ENCODE data around the gene ERO1B. TPM values are rescaled to one million over a fixed set of nuclear protein-coding genes. Genes with fewer than 3 reads are reported as not detected.

The ERO1B gene
- total and polyA plus RNA-seq, 2 of the 13 experiments (the other 11 are each of a cell fraction or from before 2014, with no cell fraction given): 1.6 to 2.1 TPM

- TF ChIP-seq ZNF318 (CRISPR knock-in tag; IDR thresholded peaks at IDR 0.05) (no peak), ZSCAN9 (CRISPR knock-in tag; IDR thresholded peaks at IDR 0.05; ENCODE audit: borderline replicate concordance) (no peak), ZMYM4 (CRISPR knock-in tag; IDR thresholded peaks at IDR 0.05) (no peak), STAT5B (CRISPR knock-in tag; IDR thresholded peaks at IDR 0.05) (no peak), ZNF713 (CRISPR knock-in tag; IDR thresholded peaks at IDR 0.05) (no peak), HOMEZ (CRISPR knock-in tag; IDR thresholded peaks at IDR 0.05; ENCODE audit: low read depth) (no peak)
- TF ChIP-seq, protein P1, sequence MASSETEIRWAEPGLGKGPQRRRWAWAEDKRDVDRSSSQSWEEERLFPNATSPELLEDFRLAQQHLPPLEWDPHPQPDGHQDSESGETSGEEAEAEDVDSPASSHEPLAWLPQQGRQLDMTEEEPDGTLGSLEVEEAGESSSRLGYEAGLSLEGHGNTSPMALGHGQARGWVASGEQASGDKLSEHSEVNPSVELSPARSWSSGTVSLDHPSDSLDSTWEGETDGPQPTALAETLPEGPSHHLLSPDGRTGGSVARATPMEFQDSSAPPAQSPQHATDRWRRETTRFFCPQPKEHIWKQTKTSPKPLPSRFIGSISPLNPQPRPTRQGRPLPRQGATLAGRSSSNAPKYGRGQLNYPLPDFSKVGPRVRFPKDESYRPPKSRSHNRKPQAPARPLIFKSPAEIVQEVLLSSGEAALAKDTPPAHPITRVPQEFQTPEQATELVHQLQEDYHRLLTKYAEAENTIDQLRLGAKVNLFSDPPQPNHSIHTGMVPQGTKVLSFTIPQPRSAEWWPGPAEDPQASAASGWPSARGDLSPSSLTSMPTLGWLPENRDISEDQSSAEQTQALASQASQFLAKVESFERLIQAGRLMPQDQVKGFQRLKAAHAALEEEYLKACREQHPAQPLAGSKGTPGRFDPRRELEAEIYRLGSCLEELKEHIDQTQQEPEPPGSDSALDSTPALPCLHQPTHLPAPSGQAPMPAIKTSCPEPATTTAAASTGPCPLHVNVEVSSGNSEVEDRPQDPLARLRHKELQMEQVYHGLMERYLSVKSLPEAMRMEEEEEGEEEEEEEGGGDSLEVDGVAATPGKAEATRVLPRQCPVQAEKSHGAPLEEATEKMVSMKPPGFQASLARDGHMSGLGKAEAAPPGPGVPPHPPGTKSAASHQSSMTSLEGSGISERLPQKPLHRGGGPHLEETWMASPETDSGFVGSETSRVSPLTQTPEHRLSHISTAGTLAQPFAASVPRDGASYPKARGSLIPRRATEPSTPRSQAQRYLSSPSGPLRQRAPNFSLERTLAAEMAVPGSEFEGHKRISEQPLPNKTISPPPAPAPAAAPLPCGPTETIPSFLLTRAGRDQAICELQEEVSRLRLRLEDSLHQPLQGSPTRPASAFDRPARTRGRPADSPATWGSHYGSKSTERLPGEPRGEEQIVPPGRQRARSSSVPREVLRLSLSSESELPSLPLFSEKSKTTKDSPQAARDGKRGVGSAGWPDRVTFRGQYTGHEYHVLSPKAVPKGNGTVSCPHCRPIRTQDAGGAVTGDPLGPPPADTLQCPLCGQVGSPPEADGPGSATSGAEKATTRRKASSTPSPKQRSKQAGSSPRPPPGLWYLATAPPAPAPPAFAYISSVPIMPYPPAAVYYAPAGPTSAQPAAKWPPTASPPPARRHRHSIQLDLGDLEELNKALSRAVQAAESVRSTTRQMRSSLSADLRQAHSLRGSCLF (CRISPR knock-in tag; IDR thresholded peaks at IDR 0.05; ENCODE audit: borderline replicate concordance): no peak
Measured at GRCh38 chr1:236311040-236311439, 29.3 kb upstream of the ERO1B start (continued).
